Dedifferentiated amniotic fluid mesenchymal stem cell (primary cell): ENCODE measurements around the gene L3MBTL3.
A peak's percentile ranks its signal among the peaks of the same experiment; 100 is the strongest.

Source experiments
- DNase-seq: peaks from one replicate; pipeline ENCODE4 v3.0.0-alpha.2; 2016; ENCODE audit errors: extremely low spot score

L3MBTL3 gene

DNA sequence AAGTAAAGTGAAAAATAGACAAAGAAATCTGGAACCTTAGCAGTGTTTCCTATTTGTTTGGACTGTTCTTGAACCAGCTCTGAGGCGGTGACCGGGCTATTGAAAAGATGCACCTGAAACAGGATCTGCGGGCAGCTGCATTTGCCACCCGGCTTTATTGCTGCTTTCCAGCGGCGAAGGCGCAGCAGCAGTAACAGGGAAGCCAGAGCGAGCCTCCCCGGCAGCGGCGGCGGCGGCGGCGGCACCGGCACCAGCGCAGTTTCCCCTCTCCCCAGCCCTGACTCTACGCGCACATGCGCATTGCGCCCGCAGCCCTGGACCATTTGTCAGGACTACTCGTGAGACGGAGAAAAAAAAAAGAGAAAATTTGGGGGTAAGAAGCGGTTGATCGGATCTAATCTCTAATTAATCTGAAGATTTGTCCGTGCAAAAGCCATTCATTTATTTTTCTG is at the start of gene L3MBTL3:
Gene L3MBTL3, plus strand, starts transcription at position 290 of the 452 bp plus-strand sequence. CDS start 24,119 bp downstream, outside the sequence.
- DNase-seq = peak; percentile 73

- no peak for DNase-seq
Measured at GRCh38 chr6:129969064-129969463, 49.3 kb upstream of the L3MBTL3 start.

- DNase-seq = no peak
Measured at GRCh38 chr6:129976110-129976509, 42.3 kb upstream of the L3MBTL3 start.

GRCh38 chr6:129978148-129978916 is 40.0 kb upstream of the L3MBTL3 start:
- DNase-seq = no peak

- DNase-seq = no peak
Measured at GRCh38 chr6:129980821-129981220, 37.6 kb upstream of the L3MBTL3 start.

- no peak for DNase-seq
Measured at GRCh38 chr6:129981598-129981997, 36.8 kb upstream of the L3MBTL3 start.

DNA sequence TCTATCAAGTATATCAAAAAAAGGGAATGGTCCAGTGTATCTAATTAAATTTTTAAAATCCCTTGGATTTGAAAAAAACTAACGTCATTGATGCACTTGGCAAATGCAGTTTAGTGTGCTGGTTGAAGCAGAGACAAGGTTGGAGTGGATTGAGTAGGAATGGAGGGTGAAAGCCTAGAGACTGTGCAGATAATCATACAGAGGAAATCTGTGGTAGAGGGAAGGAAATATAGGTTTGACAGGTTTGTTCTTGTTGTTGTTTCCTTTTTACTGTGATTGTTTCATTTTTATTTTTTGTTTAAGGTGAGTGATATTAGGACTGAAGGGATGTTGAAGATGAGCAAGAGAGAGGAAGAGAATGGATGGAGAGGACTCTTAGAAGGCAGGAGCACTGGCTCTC is 29.0 kb upstream of the L3MBTL3 start:
- DNase-seq = no peak

DNA sequence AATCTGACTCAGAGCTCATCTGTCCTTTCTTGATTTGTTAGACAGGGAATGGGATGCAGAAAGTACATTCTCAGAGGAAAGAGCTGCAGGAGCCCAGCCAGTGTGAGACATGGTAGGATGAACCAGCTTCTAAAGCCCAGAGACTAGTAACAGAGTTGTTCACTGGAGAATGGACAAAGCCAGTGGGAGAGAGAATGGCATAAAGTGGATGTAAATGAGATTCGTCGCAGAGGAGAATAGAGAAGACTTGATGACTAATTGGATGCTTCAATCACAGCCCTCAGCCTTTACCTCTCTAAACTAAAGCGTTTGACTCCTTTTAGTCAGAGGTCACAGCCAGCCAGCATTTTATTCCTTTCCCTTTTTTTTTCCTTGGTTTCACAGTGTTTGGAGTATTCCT is 25.5 kb upstream of the L3MBTL3 start:
- no peak for DNase-seq

DNA sequence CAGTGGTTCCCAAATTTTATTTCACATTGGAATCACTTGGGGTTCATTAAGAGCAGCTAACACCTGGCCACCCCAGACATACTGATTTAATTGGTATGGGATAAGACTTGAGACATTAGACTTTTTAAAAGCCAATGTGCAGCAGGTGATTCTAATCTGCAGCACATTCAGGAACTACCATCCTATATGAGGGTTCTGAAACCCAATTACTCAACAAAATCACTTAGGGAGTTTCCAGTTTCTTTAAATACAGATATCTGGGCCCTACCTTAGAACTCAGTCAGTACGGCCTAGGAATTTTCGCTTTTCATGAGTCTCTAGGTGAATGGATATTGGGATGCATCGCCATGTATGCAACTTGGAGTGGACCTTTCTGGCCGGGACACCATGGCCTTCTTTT is 24.0 kb upstream of the L3MBTL3 start:
- DNase-seq = no peak

GRCh38 chr6:129996387-129996786 is 22.0 kb upstream of the L3MBTL3 start:
- peak; percentile 43 for DNase-seq

DNA sequence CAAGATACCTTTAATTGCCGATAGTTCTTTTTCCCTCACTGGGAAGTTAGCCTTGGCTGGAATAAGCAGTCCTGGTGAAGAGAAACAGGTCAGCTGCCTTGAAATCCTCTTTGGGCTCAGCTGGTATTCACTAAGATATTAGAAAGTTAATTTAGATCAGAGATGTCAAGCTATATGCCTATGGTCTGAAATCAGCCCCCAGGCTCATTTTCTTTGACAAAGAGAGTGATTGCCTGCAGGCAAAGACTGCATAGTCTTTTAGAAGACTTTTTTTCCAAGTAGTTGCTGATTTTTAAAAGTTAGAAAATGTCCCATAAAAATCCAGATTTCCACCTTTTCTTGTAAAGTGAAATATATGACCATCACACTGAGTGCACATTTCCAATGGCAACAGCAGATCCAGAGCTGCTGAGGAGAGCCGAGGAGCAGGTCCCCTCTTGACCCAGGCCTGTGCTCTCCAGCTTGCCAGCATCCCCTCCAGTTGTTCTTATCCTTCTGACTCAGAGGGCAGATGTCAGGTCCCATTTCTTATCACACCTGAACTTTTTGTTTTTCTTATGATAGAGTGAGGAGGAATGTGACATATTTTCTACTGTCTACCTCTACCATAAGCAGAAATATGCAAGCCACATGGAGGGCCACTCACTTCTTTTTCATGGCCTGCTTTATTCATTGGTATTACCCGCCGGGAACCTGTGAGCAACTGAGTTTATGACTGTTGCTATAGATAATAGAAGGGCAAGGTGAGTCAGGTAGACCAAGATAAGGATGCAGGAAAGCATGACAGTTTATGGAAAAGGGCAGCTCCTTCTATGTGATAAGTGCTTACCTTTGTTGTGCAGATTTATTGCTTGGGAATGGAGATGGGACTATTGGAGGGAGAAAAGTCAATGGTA is 17.6 kb upstream of the L3MBTL3 start:
- DNase-seq = no peak

GRCh38 chr6:130008236-130008873 is 10.0 kb upstream of the L3MBTL3 start:
- DNase-seq = no peak

DNA sequence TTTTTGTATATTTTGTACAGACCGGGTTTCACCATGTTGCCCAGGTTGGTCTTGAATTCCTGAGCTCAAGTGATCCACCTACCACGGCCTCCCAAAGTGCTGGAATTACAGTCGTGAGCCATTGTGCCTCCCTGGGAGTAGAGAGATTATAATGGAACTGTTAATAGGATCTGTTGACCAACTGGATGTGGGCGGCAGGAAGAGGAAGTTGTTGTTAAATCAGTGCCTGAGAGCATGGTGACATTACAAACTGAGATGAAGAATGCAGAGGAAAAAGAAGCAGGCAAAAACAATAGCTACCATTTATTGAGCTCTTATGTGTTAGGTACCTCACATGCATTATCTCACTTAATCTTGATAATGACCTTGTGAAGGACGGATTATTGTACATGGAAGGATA is 9.2 kb upstream of the L3MBTL3 start:
- DNase-seq = no peak

- DNase-seq = no peak
Measured at GRCh38 chr6:130010387-130010786, 8.0 kb upstream of the L3MBTL3 start.

GRCh38 chr6:130012728-130013127 is 5.7 kb upstream of the L3MBTL3 start:
- no peak for DNase-seq

DNA sequence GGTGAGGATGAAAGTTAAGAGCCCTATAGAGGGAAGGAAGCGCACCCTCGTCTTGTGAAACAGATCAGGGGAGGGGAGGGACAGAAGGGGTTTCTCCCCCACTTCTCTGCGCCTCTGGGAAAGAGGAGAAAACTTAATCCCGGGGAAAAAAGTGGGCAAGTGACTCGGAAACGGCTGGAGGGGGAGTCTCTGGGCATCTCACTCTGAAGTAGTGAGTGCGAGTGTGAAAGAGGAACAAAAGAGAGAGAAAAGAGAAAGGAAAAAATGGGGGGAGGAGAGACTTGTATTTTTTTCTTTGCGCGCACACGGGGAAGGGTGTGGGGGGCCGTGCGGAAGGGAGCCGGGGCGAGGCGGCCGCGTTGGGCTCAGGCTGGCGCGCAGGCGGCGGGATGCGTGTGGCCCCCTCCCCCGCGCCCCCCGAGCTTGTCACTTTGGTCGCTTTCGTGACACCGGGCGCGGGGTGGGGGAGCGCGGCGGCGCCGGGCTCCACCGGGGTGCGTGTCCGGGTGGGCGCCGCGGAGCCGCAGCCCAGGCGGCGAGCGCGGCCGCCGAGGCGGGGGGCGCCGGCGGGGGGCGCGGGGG is 454 bp downstream of the L3MBTL3 start:
- no peak for DNase-seq

DNA sequence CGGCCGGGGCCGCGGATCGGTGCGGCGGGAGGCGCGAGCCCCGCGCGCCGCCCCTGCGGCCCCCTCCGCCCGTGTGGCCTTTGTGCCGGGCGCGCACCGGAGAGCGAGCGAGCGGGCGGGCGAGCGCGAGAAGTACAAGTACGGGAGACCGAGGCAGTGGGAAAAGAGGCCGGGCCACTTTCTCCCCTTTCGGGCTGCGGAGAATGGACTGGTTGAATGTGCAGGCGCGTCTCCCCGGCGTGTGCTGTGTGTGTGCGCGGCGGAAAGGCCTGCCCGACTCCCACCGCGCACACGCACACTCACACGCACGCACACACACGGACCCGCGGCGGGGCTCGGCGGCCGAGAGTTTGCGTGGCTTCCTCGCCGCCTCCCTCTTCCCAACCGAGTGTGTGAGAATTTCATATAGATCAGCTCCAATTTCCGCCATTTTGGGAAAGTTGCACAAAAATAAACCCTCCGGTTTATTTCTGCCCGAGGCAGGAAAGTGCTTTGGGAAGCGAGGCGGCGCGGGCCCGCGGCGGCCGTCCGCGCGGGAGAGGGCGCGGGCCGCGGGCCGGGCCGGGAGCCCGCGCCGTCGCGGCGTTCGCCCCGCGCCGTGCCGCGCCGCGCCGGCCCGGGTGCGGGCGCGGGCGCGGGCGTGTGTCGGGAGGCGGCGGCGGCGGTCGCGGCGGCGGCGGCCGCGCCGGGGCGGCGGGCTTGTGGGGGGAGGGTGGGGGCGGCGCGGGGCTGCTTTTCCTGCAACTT is 1.1 kb downstream of the L3MBTL3 start:
- DNase-seq = peak; percentile 24

GRCh38 chr6:130020073-130020906 is 1.9 kb downstream of the L3MBTL3 start:
- DNase-seq = no peak

GRCh38 chr6:130020907-130021629 is 2.7 kb downstream of the L3MBTL3 start:
- DNase-seq = peak; percentile 97

DNA sequence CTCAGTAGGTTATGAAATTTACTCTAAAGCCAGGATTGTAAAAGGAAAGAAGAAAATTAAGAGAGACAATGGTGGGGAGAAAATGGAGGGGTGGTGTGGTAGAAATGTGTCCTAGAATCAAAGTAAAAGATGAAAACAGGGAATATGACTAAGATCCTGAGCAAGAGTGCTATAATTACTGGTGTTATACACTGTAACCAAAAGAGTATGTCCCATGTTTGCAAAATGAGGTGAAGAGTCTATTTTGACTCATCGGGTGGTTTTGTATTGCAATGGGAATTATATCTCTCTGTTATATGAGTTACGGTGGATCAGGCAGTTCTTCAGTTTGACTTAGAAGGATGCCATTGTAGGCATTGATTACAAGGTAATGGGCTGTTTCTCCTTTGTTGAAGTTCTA is 8.5 kb downstream of the L3MBTL3 start:
- DNase-seq = no peak
